SK-N-SH (cell line): Measurements from ENCODE around the gene RBM44. TPM values are rescaled to one million over a fixed set of nuclear protein-coding genes. Genes with fewer than 3 reads are reported as not detected.
A peak's percentile ranks its signal among the peaks of the same experiment; 100 is the strongest.

Experiments
- CTCF ChIA-PET: fragments of 300-600, 350-600 bp; formaldehyde crosslinking; extraction: SDS; loops from one replicate; lab custom pipeline; 2021; lab: Yijun Ruan, JAX
- POLR2A ChIA-PET: fragments of 350-600 bp; sonication (Branson Sonifier 250); formaldehyde crosslinking; extraction: SDS; loops from one replicate; lab custom pipeline; 2020; ENCODE audit warnings: antibody characterized with exemption, inconsistent platforms; lab: Yijun Ruan, JAX
- DNase-seq: peaks from one replicate; pipeline ENCODE4 v3.0.0; 2012
- H2AFZ ChIP-seq: fragments of 200-600 bp; sonication (generic); 2 replicates; pipeline ENCODE4 v1.8.1; 2016; ENCODE audit warnings: antibody characterized with exemption, mild to moderate bottlenecking, low read depth
- H3F3A ChIP-seq: fragments of 200-600 bp; sonication (generic); replicated peaks from 2 replicates; pipeline ENCODE3; 2016; ENCODE audit warnings: antibody characterized with exemption, mild to moderate bottlenecking; ENCODE audit not compliant: insufficient read depth
- H3K27ac ChIP-seq, 2 experiments: fragments of 200-500 bp in 1 of 2; fragments of 200-600 bp in 1 of 2; sonication (Bioruptor generic) in 1 of 2; sonication (generic), shearing (Covaris generic) in 1 of 2; 2 replicates each; pipeline versions ENCODE4 v1.5.1 to v1.6.1; 2014 to 2016; ENCODE audit warnings: low read depth in 2 of 2, inconsistent platforms in 1 of 2, low read length in 1 of 2, mild to moderate bottlenecking in 1 of 2, mixed read lengths in 1 of 2
- H3K27me3 ChIP-seq: fragments of 200-600 bp; sonication (generic), shearing (Covaris generic); 2 replicates; pipeline ENCODE4 v1.6.1; 2016; ENCODE audit warnings: mixed run types; ENCODE audit not compliant: insufficient read depth
- H3K36me3 ChIP-seq, 2 experiments: fragments of 200-500 bp in 1 of 2; fragments of 200-600 bp in 1 of 2; sonication (Bioruptor generic) in 1 of 2; sonication (generic) in 1 of 2; replicated peaks in 1 of 2; 2 replicates each; pipeline versions ENCODE3 to v1.5.1; 2014 to 2016; ENCODE audit warnings: low read length in 1 of 2, mild to moderate bottlenecking in 1 of 2; ENCODE audit not compliant: insufficient read depth in 2 of 2, control insufficient read depth in 1 of 2
- H3K4me1 ChIP-seq, 2 experiments: fragments of 200-500 bp in 1 of 2; fragments of 200-600 bp in 1 of 2; sonication (Bioruptor generic) in 1 of 2; sonication (generic), shearing (Covaris generic) in 1 of 2; 2 replicates each; pipeline versions ENCODE4 v1.5.1 to v1.6.1; 2014 to 2016; ENCODE audit warnings: low read depth in 1 of 2, low read length in 1 of 2, mixed run types in 1 of 2; ENCODE audit not compliant: insufficient read depth in 2 of 2, control insufficient read depth in 1 of 2
- H3K4me2 ChIP-seq: fragments of 200-600 bp; sonication (generic), shearing (Covaris generic); 2 replicates; pipeline ENCODE4 v1.6.1; 2017; ENCODE audit warnings: mixed run types
- H3K4me3 ChIP-seq, 2 experiments: fragments of 200-500 bp in 1 of 2; fragments of 200-600 bp in 1 of 2; sonication (Bioruptor generic) in 1 of 2; sonication (generic), shearing (Covaris generic) in 1 of 2; 2 replicates each; pipeline versions ENCODE4 v1.5.1 to v1.8.1; 2014 to 2016; ENCODE audit warnings: low read depth in 2 of 2, inconsistent platforms in 1 of 2, low read length in 1 of 2, mild to moderate bottlenecking in 1 of 2, mixed read lengths in 1 of 2, moderate library complexity in 1 of 2
- H3K79me2 ChIP-seq: fragments of 200-600 bp; sonication (generic); 2 replicates; pipeline ENCODE4 v1.8.1; 2017; ENCODE audit warnings: mild to moderate bottlenecking; ENCODE audit not compliant: insufficient read depth
- H3K9ac ChIP-seq: fragments of 200-600 bp; sonication (generic); 2 replicates; pipeline ENCODE4 v1.6.1; 2017; ENCODE audit warnings: mixed run types
- H3K9me2 ChIP-seq: fragments of 200-600 bp; sonication (generic); 2 replicates; pipeline ENCODE4 v1.6.1; 2017; ENCODE audit warnings: mixed run types
- H3K9me3 ChIP-seq: fragments of 200-600 bp; sonication (generic); 2 replicates; pipeline ENCODE4 v1.6.1; 2017; ENCODE audit warnings: mixed run types, mild to moderate bottlenecking, moderate library complexity
- H4K20me1 ChIP-seq: fragments of 200-600 bp; sonication (generic); 2 replicates; pipeline ENCODE4 v1.6.1; 2017; ENCODE audit warnings: mild to moderate bottlenecking, mixed run types; ENCODE audit not compliant: insufficient read depth
- CHD2 ChIP-seq: fragments of 150-350 bp; IDR thresholded peaks from 2 replicates; pipeline ENCODE4 v1.6.1; 2018; ENCODE audit warnings: low read length; ENCODE audit not compliant: partially characterized antibody
- ELF1 ChIP-seq: IDR thresholded peaks from 2 replicates; pipeline ENCODE4 v1.4.0; 2012
- EZH2phosphoT487 ChIP-seq: fragments of 200-600 bp; sonication (generic); IDR thresholded peaks from 2 replicates; pipeline ENCODE4 v1.6.1; 2017; ENCODE audit warnings: low read depth, mixed run types, mild to moderate bottlenecking, antibody characterized with exemption, moderate library complexity, borderline replicate concordance
- FOSL2 ChIP-seq: IDR thresholded peaks from 2 replicates; pipeline ENCODE4 v1.4.0; 2012; ENCODE audit warnings: low read depth, mild to moderate bottlenecking, moderate library complexity, borderline replicate concordance
- FOXM1 ChIP-seq: IDR thresholded peaks from 2 replicates; pipeline ENCODE4 v1.4.0; 2012; ENCODE audit warnings: low read depth, mild to moderate bottlenecking
- NRF1 ChIP-seq: IDR thresholded peaks from 2 replicates; pipeline ENCODE4 v1.6.1; 2012; ENCODE audit warnings: low read depth, mild to moderate bottlenecking, low read length
- RAD21 ChIP-seq: IDR thresholded peaks from 2 replicates; pipeline ENCODE4 v1.6.1; 2012; ENCODE audit warnings: mild to moderate bottlenecking, low read length
- RFX5 ChIP-seq: IDR thresholded peaks from 2 replicates; pipeline ENCODE4 v1.6.1; 2012; ENCODE audit warnings: mild to moderate bottlenecking, improper control_type of control experiment, low read length
- SIN3A ChIP-seq: IDR thresholded peaks from 2 replicates; pipeline ENCODE4 v1.6.1; 2012; ENCODE audit warnings: low read depth, mild to moderate bottlenecking, low read length, moderate library complexity, borderline replicate concordance
- SMC3 ChIP-seq: IDR thresholded peaks from 2 replicates; pipeline ENCODE4 v1.6.1; 2012; ENCODE audit warnings: low read depth, low read length, improper control_type of control experiment
- WGBS: methylation state at CpG from one replicate; pipeline ENCODE4 v1.1.6; 2017; ENCODE audit warnings: low lambda C conversion rate; 5-methylcytosine and 5-hydroxymethylcytosine counted together
- polyA plus RNA-seq, 3 experiments: library from polyadenylated mRNA; depleted of rRNA; stranded (reverse); fragments of >200 nt; gene quantifications; 2 replicates each; pipeline ENCODE4 v1.2.3, GENCODE V29; 2012
- TF ChIP-seq, protein P1 (sequence below): fragments of 200-600 bp; sonication (generic); IDR thresholded peaks from 2 replicates; pipeline ENCODE4 v1.6.1; 2017; ENCODE audit warnings: antibody characterized with exemption, mild to moderate bottlenecking, moderate library complexity
- TF ChIP-seq, protein P2 (sequence below): fragments of 150-350 bp; IDR thresholded peaks from 2 replicates; pipeline ENCODE4 v1.6.1; 2016; ENCODE audit warnings: mild to moderate bottlenecking, low read depth, low read length
- TF ChIP-seq, protein P3 (sequence below): IDR thresholded peaks from 2 replicates; pipeline ENCODE4 v1.6.1; 2012; ENCODE audit warnings: mild to moderate bottlenecking, low read depth, low read length, moderate library complexity
- TF ChIP-seq, protein P4 (sequence below): IDR thresholded peaks from 2 replicates; pipeline ENCODE4; 2012

The RBM44 gene
- polyA plus RNA-seq, 1 of the 3 experiments (the other 2 are of a cell fraction): 0.30 TPM

DNA sequence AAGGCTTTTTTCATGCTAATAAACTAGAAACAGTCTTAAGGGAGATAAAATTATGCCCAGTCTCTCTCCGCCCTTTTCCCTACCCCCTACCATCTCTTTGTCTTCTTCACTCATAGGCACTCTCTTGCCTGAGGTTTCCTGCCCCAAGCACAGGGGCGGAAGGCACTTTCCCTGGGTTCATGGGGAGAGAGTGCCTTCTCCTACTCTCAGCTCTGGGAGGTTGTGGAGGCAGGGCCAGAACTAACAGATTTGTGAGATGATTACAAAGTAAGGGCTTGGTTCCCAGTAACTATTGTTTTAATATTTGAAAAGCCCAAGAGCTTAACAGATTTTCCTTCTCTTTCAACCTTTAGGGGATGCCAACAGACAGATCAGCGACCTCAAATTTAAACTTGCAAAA lies 26.1 kb upstream of the RBM44 start:
- POLR2A ChIA-PET: interaction anchor here (0.7 kb wide), 1 partner anchor 448 kb away, joined by 3 read pairs; no protein-coding TSS in a partner anchor
- Histone ChIP-seq H4K20me1 (0 out of 2 replicates have a peak, but pooled peaks cover 4% of the 10 kb centered on the region), H3K27me3 (no peaks in the 10 kb centered on the region), H3K4me2 (no peak overlapping the region), H3K36me3 (peaks cover 53 to 71% of the 10 kb centered on the region in 2 experiments), H3K27ac (peak overlapping the region in 1 of 2 experiments; percentile 22; a peak in 1 of 4 replicates)
- TF ChIP-seq, protein P1, sequence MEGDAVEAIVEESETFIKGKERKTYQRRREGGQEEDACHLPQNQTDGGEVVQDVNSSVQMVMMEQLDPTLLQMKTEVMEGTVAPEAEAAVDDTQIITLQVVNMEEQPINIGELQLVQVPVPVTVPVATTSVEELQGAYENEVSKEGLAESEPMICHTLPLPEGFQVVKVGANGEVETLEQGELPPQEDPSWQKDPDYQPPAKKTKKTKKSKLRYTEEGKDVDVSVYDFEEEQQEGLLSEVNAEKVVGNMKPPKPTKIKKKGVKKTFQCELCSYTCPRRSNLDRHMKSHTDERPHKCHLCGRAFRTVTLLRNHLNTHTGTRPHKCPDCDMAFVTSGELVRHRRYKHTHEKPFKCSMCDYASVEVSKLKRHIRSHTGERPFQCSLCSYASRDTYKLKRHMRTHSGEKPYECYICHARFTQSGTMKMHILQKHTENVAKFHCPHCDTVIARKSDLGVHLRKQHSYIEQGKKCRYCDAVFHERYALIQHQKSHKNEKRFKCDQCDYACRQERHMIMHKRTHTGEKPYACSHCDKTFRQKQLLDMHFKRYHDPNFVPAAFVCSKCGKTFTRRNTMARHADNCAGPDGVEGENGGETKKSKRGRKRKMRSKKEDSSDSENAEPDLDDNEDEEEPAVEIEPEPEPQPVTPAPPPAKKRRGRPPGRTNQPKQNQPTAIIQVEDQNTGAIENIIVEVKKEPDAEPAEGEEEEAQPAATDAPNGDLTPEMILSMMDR: no peak
- TF ChIP-seq, protein P2, sequence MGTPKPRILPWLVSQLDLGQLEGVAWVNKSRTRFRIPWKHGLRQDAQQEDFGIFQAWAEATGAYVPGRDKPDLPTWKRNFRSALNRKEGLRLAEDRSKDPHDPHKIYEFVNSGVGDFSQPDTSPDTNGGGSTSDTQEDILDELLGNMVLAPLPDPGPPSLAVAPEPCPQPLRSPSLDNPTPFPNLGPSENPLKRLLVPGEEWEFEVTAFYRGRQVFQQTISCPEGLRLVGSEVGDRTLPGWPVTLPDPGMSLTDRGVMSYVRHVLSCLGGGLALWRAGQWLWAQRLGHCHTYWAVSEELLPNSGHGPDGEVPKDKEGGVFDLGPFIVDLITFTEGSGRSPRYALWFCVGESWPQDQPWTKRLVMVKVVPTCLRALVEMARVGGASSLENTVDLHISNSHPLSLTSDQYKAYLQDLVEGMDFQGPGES: no peak
- no peak for TF ChIP-seq FOXM1
- TF ChIP-seq EZH2phosphoT487: no peak
- no peak for TF ChIP-seq SMC3
- TF ChIP-seq RFX5: no peak
- TF ChIP-seq, protein P3, sequence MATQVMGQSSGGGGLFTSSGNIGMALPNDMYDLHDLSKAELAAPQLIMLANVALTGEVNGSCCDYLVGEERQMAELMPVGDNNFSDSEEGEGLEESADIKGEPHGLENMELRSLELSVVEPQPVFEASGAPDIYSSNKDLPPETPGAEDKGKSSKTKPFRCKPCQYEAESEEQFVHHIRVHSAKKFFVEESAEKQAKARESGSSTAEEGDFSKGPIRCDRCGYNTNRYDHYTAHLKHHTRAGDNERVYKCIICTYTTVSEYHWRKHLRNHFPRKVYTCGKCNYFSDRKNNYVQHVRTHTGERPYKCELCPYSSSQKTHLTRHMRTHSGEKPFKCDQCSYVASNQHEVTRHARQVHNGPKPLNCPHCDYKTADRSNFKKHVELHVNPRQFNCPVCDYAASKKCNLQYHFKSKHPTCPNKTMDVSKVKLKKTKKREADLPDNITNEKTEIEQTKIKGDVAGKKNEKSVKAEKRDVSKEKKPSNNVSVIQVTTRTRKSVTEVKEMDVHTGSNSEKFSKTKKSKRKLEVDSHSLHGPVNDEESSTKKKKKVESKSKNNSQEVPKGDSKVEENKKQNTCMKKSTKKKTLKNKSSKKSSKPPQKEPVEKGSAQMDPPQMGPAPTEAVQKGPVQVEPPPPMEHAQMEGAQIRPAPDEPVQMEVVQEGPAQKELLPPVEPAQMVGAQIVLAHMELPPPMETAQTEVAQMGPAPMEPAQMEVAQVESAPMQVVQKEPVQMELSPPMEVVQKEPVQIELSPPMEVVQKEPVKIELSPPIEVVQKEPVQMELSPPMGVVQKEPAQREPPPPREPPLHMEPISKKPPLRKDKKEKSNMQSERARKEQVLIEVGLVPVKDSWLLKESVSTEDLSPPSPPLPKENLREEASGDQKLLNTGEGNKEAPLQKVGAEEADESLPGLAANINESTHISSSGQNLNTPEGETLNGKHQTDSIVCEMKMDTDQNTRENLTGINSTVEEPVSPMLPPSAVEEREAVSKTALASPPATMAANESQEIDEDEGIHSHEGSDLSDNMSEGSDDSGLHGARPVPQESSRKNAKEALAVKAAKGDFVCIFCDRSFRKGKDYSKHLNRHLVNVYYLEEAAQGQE: no peak
- no peak for TF ChIP-seq ELF1
- TF ChIP-seq CHD2: no peak
- no peak for TF ChIP-seq SIN3A
- no peak for TF ChIP-seq NRF1
- TF ChIP-seq, protein P4, sequence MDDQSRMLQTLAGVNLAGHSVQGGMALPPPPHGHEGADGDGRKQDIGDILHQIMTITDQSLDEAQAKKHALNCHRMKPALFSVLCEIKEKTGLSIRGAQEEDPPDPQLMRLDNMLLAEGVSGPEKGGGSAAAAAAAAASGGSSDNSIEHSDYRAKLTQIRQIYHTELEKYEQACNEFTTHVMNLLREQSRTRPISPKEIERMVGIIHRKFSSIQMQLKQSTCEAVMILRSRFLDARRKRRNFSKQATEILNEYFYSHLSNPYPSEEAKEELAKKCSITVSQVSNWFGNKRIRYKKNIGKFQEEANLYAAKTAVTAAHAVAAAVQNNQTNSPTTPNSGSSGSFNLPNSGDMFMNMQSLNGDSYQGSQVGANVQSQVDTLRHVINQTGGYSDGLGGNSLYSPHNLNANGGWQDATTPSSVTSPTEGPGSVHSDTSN: no peak
- TF ChIP-seq FOSL2: no peak
- TF ChIP-seq RAD21: no peak
- TF ChIP-seq, all 33 proteins: peak for 0
- 96% methylated on average over 3 of the region's 3 CpGs for WGBS
- H3K9me2 ChIP-seq: no peaks in the 10 kb centered on the region
- no peak for DNase-seq
- no peaks in the 10 kb centered on the region for H3F3A ChIP-seq
- no peak overlapping the region for H3K9ac ChIP-seq
- no peaks in the 10 kb centered on the region for H3K79me2 ChIP-seq
- H3K4me1 ChIP-seq: no peaks in the 10 kb centered on the region; a peak in 1 of 4 replicates
- no peaks in the 10 kb centered on the region for H3K9me3 ChIP-seq
- no peak overlapping the region for H3K4me3 ChIP-seq
- CTCF ChIA-PET: interaction anchor here (1.0 to 5.1 kb wide), 6 partner anchors 22 to 260 kb away, joined by 3 to 46 read pairs (median 3); no protein-coding TSS in a partner anchor
- H2AFZ ChIP-seq: no peak overlapping the region
